DOHH2 (cell line): Measurements from ENCODE around the gene EDARADD.

Source experiments
- H3F3A ChIP-seq: fragments of 200-600 bp; sonication (generic), shearing (Covaris generic); 2 replicates; pipeline ENCODE4 v1.6.0; 2016; ENCODE audit warnings: antibody characterized with exemption, mild to moderate bottlenecking; ENCODE audit not compliant: control insufficient read depth, insufficient read depth
- H3K27ac ChIP-seq: fragments of 200-600 bp; sonication (generic); 2 replicates; pipeline ENCODE4 v1.5.1; 2014; ENCODE audit warnings: low read depth, mild to moderate bottlenecking, low read length, moderate library complexity
- H3K27me3 ChIP-seq: fragments of 200-600 bp; sonication (generic); 2 replicates; pipeline ENCODE4 v1.6.1; 2014; ENCODE audit warnings: mild to moderate bottlenecking, low read length, mixed read lengths; ENCODE audit not compliant: control insufficient read depth
- H3K36me3 ChIP-seq: fragments of 200-600 bp; sonication (generic); 2 replicates; pipeline ENCODE4 v1.6.1; 2014; ENCODE audit warnings: mild to moderate bottlenecking, low read length, moderate library complexity, mixed read lengths; ENCODE audit not compliant: control insufficient read depth
- H3K4me1 ChIP-seq: fragments of 200-600 bp; sonication (generic); 2 replicates; pipeline ENCODE4 v1.6.1; 2014; ENCODE audit warnings: mild to moderate bottlenecking, low read length, mixed read lengths; ENCODE audit not compliant: control insufficient read depth
- H3K4me2 ChIP-seq: fragments of 200-600 bp; sonication (generic); 2 replicates; pipeline ENCODE4 v1.6.0; 2014; ENCODE audit warnings: mild to moderate bottlenecking, low read length, moderate library complexity
- H3K4me3 ChIP-seq: fragments of 200-600 bp; sonication (generic); 2 replicates; pipeline ENCODE4 v1.5.1; 2014; ENCODE audit warnings: mild to moderate bottlenecking, low read length, mixed read lengths
- H3K79me2 ChIP-seq: fragments of 200-600 bp; sonication (generic); 2 replicates; pipeline ENCODE4 v1.6.1; 2014; ENCODE audit warnings: mild to moderate bottlenecking, low read length, mixed read lengths; ENCODE audit not compliant: control insufficient read depth
- H3K9me2 ChIP-seq: fragments of 200-600 bp; sonication (generic); replicated peaks from 2 replicates; pipeline ENCODE4 v1.6.1; 2014; ENCODE audit warnings: mild to moderate bottlenecking, low read length, mixed read lengths; ENCODE audit not compliant: control insufficient read depth
- H3K9me3 ChIP-seq: fragments of 200-600 bp; sonication (generic); 2 replicates; pipeline ENCODE4 v1.6.1; 2014; ENCODE audit warnings: antibody characterized with exemption, low read length, mixed read lengths; ENCODE audit not compliant: control insufficient read depth, insufficient read depth
- H4K20me1 ChIP-seq: fragments of 200-600 bp; sonication (generic); 2 replicates; pipeline ENCODE4 v1.6.0; 2014; ENCODE audit warnings: low read depth, mild to moderate bottlenecking, antibody characterized with exemption, low read length, moderate library complexity; ENCODE audit not compliant: control insufficient read depth, insufficient read depth
- EZH2phosphoT487 ChIP-seq: fragments of 200-600 bp; sonication (generic); IDR thresholded peaks from 2 replicates; pipeline ENCODE4 v1.6.1; 2017; ENCODE audit warnings: borderline replicate concordance, mild to moderate bottlenecking, antibody characterized with exemption, low read length, moderate library complexity, mixed read lengths
- TF ChIP-seq, protein P1 (sequence below): fragments of 200-600 bp; sonication (generic); IDR thresholded peaks from one replicate; pipeline ENCODE4 v1.5.1; 2014; ENCODE audit warnings: antibody characterized with exemption, mild to moderate bottlenecking, low read depth, low read length; ENCODE audit not compliant: poor library complexity, severe bottlenecking

Gene EDARADD

DNA sequence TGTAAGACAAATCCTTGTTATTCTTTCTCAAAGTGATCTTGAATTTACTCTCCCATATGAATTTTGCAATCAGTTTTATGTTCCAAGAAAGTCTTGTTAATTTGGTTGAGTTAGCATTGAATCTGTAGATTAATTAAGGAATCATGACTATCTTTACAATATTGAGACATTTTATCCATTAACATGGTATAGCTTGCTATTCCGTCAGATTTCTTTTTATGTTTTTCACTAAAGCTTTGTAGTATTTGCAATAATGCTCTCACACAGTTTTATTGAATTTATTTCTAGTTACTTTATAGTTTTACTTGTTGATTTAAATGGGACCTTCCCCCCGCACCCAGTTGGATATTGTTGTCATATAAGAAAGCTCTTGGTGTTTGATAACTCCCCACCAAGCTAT, 5.8 kb upstream of the EDARADD start:
- Histone ChIP-seq H3K79me2 (no peaks in the 10 kb centered on the region), H3K27me3 (no peaks in the 10 kb centered on the region; the same call in 1 of the 2 replicates), H3F3A (no peaks in the 10 kb centered on the region), H3K9me2 (no peaks in the 10 kb centered on the region), H3K4me1 (no peaks in the 10 kb centered on the region), H3K27ac (no peak overlapping the region), H3K4me3 (no peak overlapping the region), H3K36me3 (no peaks in the 10 kb centered on the region), H4K20me1 (no peaks in the 10 kb centered on the region), H3K4me2 (no peak overlapping the region), H3K9me3 (no peaks in the 10 kb centered on the region)
- TF ChIP-seq, protein P1, sequence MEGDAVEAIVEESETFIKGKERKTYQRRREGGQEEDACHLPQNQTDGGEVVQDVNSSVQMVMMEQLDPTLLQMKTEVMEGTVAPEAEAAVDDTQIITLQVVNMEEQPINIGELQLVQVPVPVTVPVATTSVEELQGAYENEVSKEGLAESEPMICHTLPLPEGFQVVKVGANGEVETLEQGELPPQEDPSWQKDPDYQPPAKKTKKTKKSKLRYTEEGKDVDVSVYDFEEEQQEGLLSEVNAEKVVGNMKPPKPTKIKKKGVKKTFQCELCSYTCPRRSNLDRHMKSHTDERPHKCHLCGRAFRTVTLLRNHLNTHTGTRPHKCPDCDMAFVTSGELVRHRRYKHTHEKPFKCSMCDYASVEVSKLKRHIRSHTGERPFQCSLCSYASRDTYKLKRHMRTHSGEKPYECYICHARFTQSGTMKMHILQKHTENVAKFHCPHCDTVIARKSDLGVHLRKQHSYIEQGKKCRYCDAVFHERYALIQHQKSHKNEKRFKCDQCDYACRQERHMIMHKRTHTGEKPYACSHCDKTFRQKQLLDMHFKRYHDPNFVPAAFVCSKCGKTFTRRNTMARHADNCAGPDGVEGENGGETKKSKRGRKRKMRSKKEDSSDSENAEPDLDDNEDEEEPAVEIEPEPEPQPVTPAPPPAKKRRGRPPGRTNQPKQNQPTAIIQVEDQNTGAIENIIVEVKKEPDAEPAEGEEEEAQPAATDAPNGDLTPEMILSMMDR, result no peak
- no peak for TF ChIP-seq EZH2phosphoT487

DNA sequence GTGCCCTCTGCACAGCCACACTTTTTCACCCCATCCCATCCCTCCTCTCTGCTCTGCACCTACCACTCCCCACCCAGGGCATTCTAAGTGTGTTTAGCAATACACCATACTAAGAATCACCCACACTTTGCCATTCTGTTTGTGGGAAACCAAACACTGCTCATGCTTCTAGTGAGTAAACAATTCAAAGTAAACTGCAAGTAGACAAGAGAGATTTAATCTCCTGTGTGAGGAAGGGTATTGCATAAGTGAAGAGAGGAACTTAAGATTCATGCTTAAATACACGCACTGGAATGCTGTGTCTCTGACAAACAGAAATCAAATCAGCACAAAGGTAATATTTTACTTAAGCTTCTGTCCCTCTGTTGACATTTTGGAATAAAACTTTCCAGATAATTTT, 4.8 kb upstream of the EDARADD start:
- no peak overlapping the region for H3K27ac ChIP-seq
- no peaks in the 10 kb centered on the region for H3K36me3 ChIP-seq
- H3K4me3 ChIP-seq, result no peak overlapping the region
- no peaks in the 10 kb centered on the region for H3K9me3 ChIP-seq
- H3K4me2 ChIP-seq, result no peak overlapping the region
- no peak for TF ChIP-seq EZH2phosphoT487
- TF ChIP-seq, protein P1, result no peak
- no peaks in the 10 kb centered on the region for H3F3A ChIP-seq
- H3K27me3 ChIP-seq, result peaks cover 9% of the 10 kb centered on the region
- no peaks in the 10 kb centered on the region for H3K9me2 ChIP-seq
- H4K20me1 ChIP-seq, result no peaks in the 10 kb centered on the region
- no peaks in the 10 kb centered on the region for H3K79me2 ChIP-seq
- H3K4me1 ChIP-seq, result no peaks in the 10 kb centered on the region

DNA sequence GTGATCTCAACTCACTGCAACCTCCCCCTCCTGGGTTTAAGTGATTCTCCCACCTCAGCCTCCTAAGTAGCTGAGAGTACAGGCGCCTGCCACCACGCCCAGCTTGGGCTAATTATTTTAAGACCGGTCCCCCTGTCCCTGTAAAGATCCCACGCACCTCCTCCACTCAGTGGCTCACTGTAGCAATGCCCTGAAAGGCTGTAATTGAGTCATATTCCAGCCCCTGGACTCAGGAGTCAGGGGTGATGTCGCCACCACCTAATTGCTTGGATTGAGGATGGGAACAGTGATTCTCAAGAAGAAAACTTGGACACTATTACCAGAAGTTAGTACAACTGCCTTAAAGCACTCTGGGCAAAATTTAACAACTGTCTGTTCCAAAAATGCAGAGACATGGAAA, 3.1 kb upstream of the EDARADD start:
- no peak overlapping the region for H3K4me2 ChIP-seq
- H3K9me3 ChIP-seq, result no peaks in the 10 kb centered on the region

More for the DNA sequence above, 3.1 kb upstream of the EDARADD start:
- no peak for TF ChIP-seq EZH2phosphoT487
- TF ChIP-seq, protein P1, result no peak
- Histone ChIP-seq H3K27ac (no peak overlapping the region), H3K27me3 (peaks cover 24% of the 10 kb centered on the region), H3K9me2 (no peaks in the 10 kb centered on the region), H3K4me3 (no peak overlapping the region), H3K4me1 (no peaks in the 10 kb centered on the region), H3K36me3 (no peaks in the 10 kb centered on the region), H3K79me2 (no peaks in the 10 kb centered on the region), H3F3A (no peaks in the 10 kb centered on the region), H4K20me1 (no peaks in the 10 kb centered on the region)
